CD4-positive, alpha-beta T cell treated with Interleukin-15 for 4 hours (primary cell): Measurements from ENCODE around the gene RILP.

ENCODE experiments used
- DNase-seq: peaks from one replicate; pipeline ENCODE4 v3.0.0-alpha.2; 2020; ENCODE audit warnings: low spot score

RILP gene

GRCh38 chr17:1597861-1598342, 51.8 kb downstream of the RILP start:
- DNase-seq, result no peak
